ENCODE data around the gene TNFSF9.

TNFSF9 gene

GRCh38 chr19:6509118-6509971 lies 21.5 kb upstream of the TNFSF9 start:
- no peak for TF ChIP-seq TCF4 (CRISPR knock-in tag; IDR thresholded peaks at IDR 0.05; ENCODE audit: borderline replicate concordance)
- TF ChIP-seq OSR1 (CRISPR knock-in tag; IDR thresholded peaks at IDR 0.05) = no peak
- no peak for TF ChIP-seq GLIS3 (CRISPR knock-in tag; IDR thresholded peaks at IDR 0.05)
- TF ChIP-seq ISL1 (CRISPR knock-in tag; IDR thresholded peaks at IDR 0.05) = no peak
- TF ChIP-seq BACH2 (CRISPR knock-in tag; IDR thresholded peaks at IDR 0.05; ENCODE audit: borderline replicate concordance) = no peak
- TF ChIP-seq ZNF70 (CRISPR knock-in tag; IDR thresholded peaks at IDR 0.05) = no peak
- TF ChIP-seq PPARA (CRISPR knock-in tag; IDR thresholded peaks at IDR 0.05; ENCODE audit: borderline replicate concordance) = no peak
- no peak for TF ChIP-seq ZFP30 (CRISPR knock-in tag; IDR thresholded peaks at IDR 0.05)
- no peak for TF ChIP-seq ZC3H10 (CRISPR knock-in tag; IDR thresholded peaks at IDR 0.05)
- TF ChIP-seq ARNTL (CRISPR knock-in tag; IDR thresholded peaks at IDR 0.05; ENCODE audit: borderline replicate concordance, low read depth) = no peak
- no peak; the same call in 2 of the 3 replicates for ATAC-seq

GRCh38 chr19:6510618-6511017 lies 20.2 kb upstream of the TNFSF9 start:
- no peak for TF ChIP-seq ARNTL (CRISPR knock-in tag; IDR thresholded peaks at IDR 0.05; ENCODE audit: borderline replicate concordance, low read depth)
- TF ChIP-seq RARB (CRISPR knock-in tag; IDR thresholded peaks at IDR 0.05) = no peak
- no peak for TF ChIP-seq ZC3H10 (CRISPR knock-in tag; IDR thresholded peaks at IDR 0.05)
- TF ChIP-seq ZFP3 (CRISPR knock-in tag; IDR thresholded peaks at IDR 0.05) = no peak
- no peak for TF ChIP-seq PPARA (CRISPR knock-in tag; IDR thresholded peaks at IDR 0.05; ENCODE audit: borderline replicate concordance)

GRCh38 chr19:6514089-6514488 lies 16.7 kb upstream of the TNFSF9 start:
- no peak for ATAC-seq
- TF ChIP-seq ZFP3 (CRISPR knock-in tag; IDR thresholded peaks at IDR 0.05) = no peak
- no peak for TF ChIP-seq ZFP30 (CRISPR knock-in tag; IDR thresholded peaks at IDR 0.05)
- TF ChIP-seq ZNF70 (CRISPR knock-in tag; IDR thresholded peaks at IDR 0.05) = no peak
- no peak for TF ChIP-seq ZNF8 (CRISPR knock-in tag; IDR thresholded peaks at IDR 0.05)
- TF ChIP-seq ZC3H10 (CRISPR knock-in tag; IDR thresholded peaks at IDR 0.05) = no peak
- no peak for TF ChIP-seq TSHZ2 (CRISPR knock-in tag; IDR thresholded peaks at IDR 0.05)
- TF ChIP-seq ARNTL (CRISPR knock-in tag; IDR thresholded peaks at IDR 0.05; ENCODE audit: borderline replicate concordance, low read depth) = no peak
- TF ChIP-seq ZNF565 (CRISPR knock-in tag; conservative IDR thresholded peaks at IDR 0.05; ENCODE audit: low read depth) = no peak
- TF ChIP-seq CREB5 (CRISPR knock-in tag; IDR thresholded peaks at IDR 0.05; ENCODE audit: low read depth) = no peak
- no peak for TF ChIP-seq BACH2 (CRISPR knock-in tag; IDR thresholded peaks at IDR 0.05; ENCODE audit: borderline replicate concordance)
- TF ChIP-seq CSDC2 (CRISPR knock-in tag; IDR thresholded peaks at IDR 0.05) = no peak

More at GRCh38 chr19:6510618-6511017, 20.2 kb upstream of the TNFSF9 start:
- ATAC-seq = no peak

DNA sequence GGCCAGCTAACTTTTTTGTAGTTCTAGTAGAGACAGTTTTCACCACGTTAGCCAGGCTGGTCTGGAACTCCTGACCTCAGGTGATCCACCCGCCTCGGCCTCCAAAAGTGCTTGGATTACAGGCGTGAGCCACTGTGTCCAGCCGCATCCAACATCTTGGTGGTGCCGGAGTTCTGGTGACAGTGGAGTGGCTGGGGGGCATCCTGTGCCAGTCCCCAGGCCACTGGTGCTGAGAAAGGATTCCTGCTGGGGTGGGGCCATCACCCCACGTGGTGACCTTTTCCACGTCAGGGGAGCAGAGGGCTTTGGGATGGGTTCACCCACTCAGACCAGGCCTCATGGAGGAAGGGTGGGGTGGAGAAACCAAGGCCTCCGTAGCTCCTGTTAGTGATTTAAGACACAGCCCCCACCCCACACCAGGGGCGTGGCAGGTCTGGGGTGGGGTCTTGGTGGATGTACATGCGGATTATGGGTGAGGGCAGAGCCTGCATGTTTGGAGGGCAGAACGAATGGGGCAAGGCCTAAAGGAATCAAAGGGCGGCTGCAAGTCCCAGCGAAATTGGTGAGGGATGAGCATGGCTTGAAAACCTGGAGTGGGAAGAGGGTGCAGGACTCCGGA lies 15.8 kb upstream of the TNFSF9 start:
- ATAC-seq = no peak
- no peak for TF ChIP-seq TOX (CRISPR knock-in tag; IDR thresholded peaks at IDR 0.05; ENCODE audit: borderline replicate concordance)
- no peak for TF ChIP-seq ZFP3 (CRISPR knock-in tag; IDR thresholded peaks at IDR 0.05)
- TF ChIP-seq ISL1 (CRISPR knock-in tag; IDR thresholded peaks at IDR 0.05) = no peak
- no peak for TF ChIP-seq ZNF8 (CRISPR knock-in tag; IDR thresholded peaks at IDR 0.05)

DNA sequence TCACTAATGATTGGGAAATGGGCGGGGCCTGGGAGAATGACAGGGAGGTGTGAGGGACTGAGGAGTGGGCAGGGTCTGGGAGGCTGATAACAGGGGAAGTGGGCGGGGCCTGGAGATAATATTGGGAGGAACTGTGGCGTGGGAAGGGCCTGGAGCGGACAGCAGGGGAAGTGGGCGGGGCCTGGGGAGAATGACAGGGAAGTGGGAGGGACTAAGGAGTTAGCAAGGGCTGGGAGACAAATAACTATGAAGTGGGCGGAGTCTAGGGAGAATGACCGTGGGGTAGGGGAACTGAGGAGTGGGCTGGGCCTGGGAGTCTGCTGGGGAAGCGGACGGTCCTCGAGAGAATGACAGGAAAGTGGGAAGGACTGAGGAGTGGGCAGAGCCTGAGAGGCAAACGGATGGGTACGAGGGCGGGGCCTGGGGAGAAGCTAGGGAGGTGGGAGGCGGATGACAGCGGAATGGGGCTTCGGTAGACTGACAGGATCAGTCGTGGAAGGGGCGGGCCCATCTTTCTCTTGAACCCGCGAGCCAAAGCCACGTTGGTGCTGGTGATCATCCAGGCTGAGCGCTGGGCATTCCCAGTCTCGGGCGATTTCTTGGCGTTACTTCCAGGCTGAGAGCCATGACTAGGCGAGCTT lies 14.7 kb upstream of the TNFSF9 start:
- peak; percentile 84 for ATAC-seq
- TF ChIP-seq TSHZ2 (CRISPR knock-in tag; IDR thresholded peaks at IDR 0.05) (no peak), TCF4 (CRISPR knock-in tag; IDR thresholded peaks at IDR 0.05; ENCODE audit: borderline replicate concordance) (no peak), GLIS3 (CRISPR knock-in tag; IDR thresholded peaks at IDR 0.05) (no peak), CSDC2 (CRISPR knock-in tag; IDR thresholded peaks at IDR 0.05) (no peak), SNAI2 (CRISPR knock-in tag; IDR thresholded peaks at IDR 0.05) (no peak), PPARA (CRISPR knock-in tag; IDR thresholded peaks at IDR 0.05; ENCODE audit: borderline replicate concordance) (no peak), BACH2 (CRISPR knock-in tag; IDR thresholded peaks at IDR 0.05; ENCODE audit: borderline replicate concordance) (no peak), ZNF8 (CRISPR knock-in tag; IDR thresholded peaks at IDR 0.05) (no peak), ZNF565 (CRISPR knock-in tag; conservative IDR thresholded peaks at IDR 0.05; ENCODE audit: low read depth) (no peak), PATZ1 (CRISPR knock-in tag; IDR thresholded peaks at IDR 0.05; ENCODE audit: borderline replicate concordance) (no peak)
